Measurements from ENCODE around the gene MAPK11.

- TF ChIP-seq CTCF (optimal IDR thresholded peaks at IDR 0.05 in 1 of 3, IDR thresholded peaks at IDR 0.05 in 1 of 3, conservative IDR thresholded peaks at IDR 0.05 in 1 of 3; ENCODE audit: extremely low read depth in 1 of 3, insufficient read depth in 2 of 3, low read length in 3 of 3), result peak in 1 of 3 experiments; percentile 21
- no peak for TF ChIP-seq EZH2 (IDR thresholded peaks at IDR 0.05; ENCODE audit: low read length)
Observed at GRCh38 chr22:50246242-50247175, 23.7 kb downstream of the MAPK11 start.

Measured in keratinocyte (primary cell).